HepG2 (cell line): ENCODE results near the gene ZKSCAN8. TPM values are rescaled to one million over a fixed set of nuclear protein-coding genes. Genes with fewer than 3 reads are reported as not detected.

Experiments used
- CREM ChIP-seq, 2 experiments: sonication (generic) in 1 of 2; formaldehyde crosslinking in 1 of 2; IDR thresholded peaks; 2 replicates each; pipeline versions ENCODE4 v1.4.0 to v1.6.1; 2016 to 2020; ENCODE audit warnings: antibody characterized with exemption in 1 of 2, mild to moderate bottlenecking in 1 of 2, missing genetic modification reagents in 1 of 2
- FOXJ3 ChIP-seq: sonication (generic); formaldehyde crosslinking; IDR thresholded peaks from 2 replicates; pipeline ENCODE4 v1.4.0; 2020; ENCODE audit warnings: missing genetic modification reagents, mild to moderate bottlenecking, borderline replicate concordance
- MIXL1 ChIP-seq: IDR thresholded peaks from 2 replicates; pipeline ENCODE4 v1.6.1; 2016
- NFRKB ChIP-seq: fragments of 450-650 bp; IDR thresholded peaks from 2 replicates; pipeline ENCODE4 v1.6.1; 2017
- RAD21 ChIP-seq: fragments of 450-650 bp; formaldehyde crosslinking; IDR thresholded peaks from 2 replicates; pipeline ENCODE4 v1.5.0; 2020; ENCODE audit warnings: mild to moderate bottlenecking
- SAP130 ChIP-seq: IDR thresholded peaks from 2 replicates; pipeline ENCODE4 v1.6.1; 2016; ENCODE audit warnings: low read depth
- ZFAT ChIP-seq: sonication (generic); formaldehyde crosslinking; conservative IDR thresholded peaks from 2 replicates; pipeline ENCODE4 v1.8.1; 2023; ENCODE audit warnings: missing genetic modification reagents, inconsistent platforms
- ZNF367 ChIP-seq: sonication (generic); formaldehyde crosslinking; IDR thresholded peaks from 2 replicates; pipeline ENCODE4 v1.4.0; 2020; ENCODE audit warnings: missing genetic modification reagents, borderline replicate concordance
- ZNF577 ChIP-seq: sonication (generic); formaldehyde crosslinking; IDR thresholded peaks from 2 replicates; pipeline ENCODE4 v1.4.0; 2020; ENCODE audit warnings: mild to moderate bottlenecking, low read depth, missing genetic modification reagents, borderline replicate concordance
- ZNF678 ChIP-seq: sonication (generic); formaldehyde crosslinking; IDR thresholded peaks from 2 replicates; pipeline ENCODE4 v1.4.0; 2020; ENCODE audit warnings: mild to moderate bottlenecking, missing genetic modification reagents
- ZNF7 ChIP-seq: IDR thresholded peaks from 2 replicates; pipeline ENCODE4 v1.6.1; 2016; ENCODE audit warnings: missing biosample characterization, missing genetic modification reagents
- polyA plus RNA-seq, 8 experiments: library from polyadenylated mRNA; depleted of rRNA in 3 of 8; stranded (reverse) in 7 of 8; unstranded in 1 of 8; fragments of >200 nt; fragmentation: Illumina TruSeq in 4 of 8; extraction: Trizol in 4 of 8; gene quantifications; 2 replicates each; pipeline versions ENCODE4 v1.2.1 to v1.2.3, GENCODE V29; 2011 to 2016; ENCODE audit warnings: low read depth in 4 of 8, missing spikeins in 1 of 8, mixed read lengths in 1 of 8; ENCODE audit not compliant: insufficient read depth in 1 of 8
- total RNA-seq, 5 experiments: library from RNA; depleted of rRNA; stranded (reverse); fragments of >200 nt; fragmentation: Illumina TruSeq; extraction: Trizol; gene quantifications; 2 replicates each; pipeline ENCODE4 v1.2.3, GENCODE V29; 2016; ENCODE audit warnings: low read depth in 1 of 5
- TF ChIP-seq, protein P1 (sequence below): sonication (generic); formaldehyde crosslinking; IDR thresholded peaks from 2 replicates; pipeline ENCODE4 v1.4.0; 2020; ENCODE audit warnings: mild to moderate bottlenecking, missing genetic modification reagents
- TF ChIP-seq, protein P2 (sequence below): IDR thresholded peaks from 2 replicates; pipeline ENCODE4 v1.6.1; 2018; ENCODE audit warnings: missing genetic modification reagents, mild to moderate bottlenecking, missing compliant biosample characterization
- TF ChIP-seq, protein P3 (sequence below): sonication (generic); formaldehyde crosslinking; IDR thresholded peaks from 2 replicates; pipeline ENCODE4 v1.5.0; 2020; ENCODE audit warnings: missing genetic modification reagents
- TF ChIP-seq, protein P4 (sequence below): IDR thresholded peaks from 2 replicates; pipeline ENCODE4 v1.6.1; 2016

ZKSCAN8 gene
- total and polyA plus RNA-seq, 2 of the 13 experiments (the other 11 are each of a cell fraction or from before 2014, with no cell fraction given) = 12.4 to 20.9 TPM

DNA sequence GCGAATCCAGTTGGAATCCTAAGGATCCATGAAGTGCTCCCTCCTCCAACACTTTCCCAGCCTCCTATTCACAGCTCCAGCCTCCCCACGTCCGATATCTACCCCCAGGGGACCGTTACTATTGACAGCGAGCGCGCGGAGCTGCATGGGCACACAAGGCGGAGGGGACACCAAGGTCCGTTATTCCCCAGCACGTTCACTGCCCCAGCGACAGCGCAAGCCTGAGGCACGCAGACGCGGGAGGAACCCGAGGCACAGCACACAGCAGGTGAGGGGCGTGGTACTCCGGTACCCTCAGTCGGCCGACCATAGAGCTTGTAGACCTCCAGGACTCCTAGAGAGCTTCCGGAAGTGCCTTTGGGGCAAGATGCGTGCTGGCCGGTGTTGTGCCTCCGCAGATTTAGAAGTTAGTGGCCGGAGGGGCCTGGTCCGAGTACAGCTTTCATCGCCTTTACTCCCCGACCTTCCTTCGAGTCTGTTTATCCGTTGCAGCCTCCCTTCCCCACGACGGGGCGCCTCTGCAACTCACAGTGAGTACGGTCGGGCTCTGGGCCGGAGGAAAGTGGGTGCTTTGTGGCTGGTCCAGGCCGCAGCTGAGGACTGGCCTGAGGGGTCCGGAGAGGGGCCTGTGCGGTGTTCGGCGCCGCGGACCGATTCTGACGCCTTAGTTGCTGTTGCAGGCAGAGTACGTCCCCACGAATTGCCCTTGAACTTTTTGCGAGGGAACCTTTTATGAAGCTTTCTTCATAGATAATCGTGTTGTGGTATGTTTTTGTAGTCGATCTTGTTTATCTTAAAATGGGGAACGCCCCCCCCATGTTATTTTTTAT is at the start of gene ZKSCAN8 (continued):
- TF ChIP-seq, protein P1, sequence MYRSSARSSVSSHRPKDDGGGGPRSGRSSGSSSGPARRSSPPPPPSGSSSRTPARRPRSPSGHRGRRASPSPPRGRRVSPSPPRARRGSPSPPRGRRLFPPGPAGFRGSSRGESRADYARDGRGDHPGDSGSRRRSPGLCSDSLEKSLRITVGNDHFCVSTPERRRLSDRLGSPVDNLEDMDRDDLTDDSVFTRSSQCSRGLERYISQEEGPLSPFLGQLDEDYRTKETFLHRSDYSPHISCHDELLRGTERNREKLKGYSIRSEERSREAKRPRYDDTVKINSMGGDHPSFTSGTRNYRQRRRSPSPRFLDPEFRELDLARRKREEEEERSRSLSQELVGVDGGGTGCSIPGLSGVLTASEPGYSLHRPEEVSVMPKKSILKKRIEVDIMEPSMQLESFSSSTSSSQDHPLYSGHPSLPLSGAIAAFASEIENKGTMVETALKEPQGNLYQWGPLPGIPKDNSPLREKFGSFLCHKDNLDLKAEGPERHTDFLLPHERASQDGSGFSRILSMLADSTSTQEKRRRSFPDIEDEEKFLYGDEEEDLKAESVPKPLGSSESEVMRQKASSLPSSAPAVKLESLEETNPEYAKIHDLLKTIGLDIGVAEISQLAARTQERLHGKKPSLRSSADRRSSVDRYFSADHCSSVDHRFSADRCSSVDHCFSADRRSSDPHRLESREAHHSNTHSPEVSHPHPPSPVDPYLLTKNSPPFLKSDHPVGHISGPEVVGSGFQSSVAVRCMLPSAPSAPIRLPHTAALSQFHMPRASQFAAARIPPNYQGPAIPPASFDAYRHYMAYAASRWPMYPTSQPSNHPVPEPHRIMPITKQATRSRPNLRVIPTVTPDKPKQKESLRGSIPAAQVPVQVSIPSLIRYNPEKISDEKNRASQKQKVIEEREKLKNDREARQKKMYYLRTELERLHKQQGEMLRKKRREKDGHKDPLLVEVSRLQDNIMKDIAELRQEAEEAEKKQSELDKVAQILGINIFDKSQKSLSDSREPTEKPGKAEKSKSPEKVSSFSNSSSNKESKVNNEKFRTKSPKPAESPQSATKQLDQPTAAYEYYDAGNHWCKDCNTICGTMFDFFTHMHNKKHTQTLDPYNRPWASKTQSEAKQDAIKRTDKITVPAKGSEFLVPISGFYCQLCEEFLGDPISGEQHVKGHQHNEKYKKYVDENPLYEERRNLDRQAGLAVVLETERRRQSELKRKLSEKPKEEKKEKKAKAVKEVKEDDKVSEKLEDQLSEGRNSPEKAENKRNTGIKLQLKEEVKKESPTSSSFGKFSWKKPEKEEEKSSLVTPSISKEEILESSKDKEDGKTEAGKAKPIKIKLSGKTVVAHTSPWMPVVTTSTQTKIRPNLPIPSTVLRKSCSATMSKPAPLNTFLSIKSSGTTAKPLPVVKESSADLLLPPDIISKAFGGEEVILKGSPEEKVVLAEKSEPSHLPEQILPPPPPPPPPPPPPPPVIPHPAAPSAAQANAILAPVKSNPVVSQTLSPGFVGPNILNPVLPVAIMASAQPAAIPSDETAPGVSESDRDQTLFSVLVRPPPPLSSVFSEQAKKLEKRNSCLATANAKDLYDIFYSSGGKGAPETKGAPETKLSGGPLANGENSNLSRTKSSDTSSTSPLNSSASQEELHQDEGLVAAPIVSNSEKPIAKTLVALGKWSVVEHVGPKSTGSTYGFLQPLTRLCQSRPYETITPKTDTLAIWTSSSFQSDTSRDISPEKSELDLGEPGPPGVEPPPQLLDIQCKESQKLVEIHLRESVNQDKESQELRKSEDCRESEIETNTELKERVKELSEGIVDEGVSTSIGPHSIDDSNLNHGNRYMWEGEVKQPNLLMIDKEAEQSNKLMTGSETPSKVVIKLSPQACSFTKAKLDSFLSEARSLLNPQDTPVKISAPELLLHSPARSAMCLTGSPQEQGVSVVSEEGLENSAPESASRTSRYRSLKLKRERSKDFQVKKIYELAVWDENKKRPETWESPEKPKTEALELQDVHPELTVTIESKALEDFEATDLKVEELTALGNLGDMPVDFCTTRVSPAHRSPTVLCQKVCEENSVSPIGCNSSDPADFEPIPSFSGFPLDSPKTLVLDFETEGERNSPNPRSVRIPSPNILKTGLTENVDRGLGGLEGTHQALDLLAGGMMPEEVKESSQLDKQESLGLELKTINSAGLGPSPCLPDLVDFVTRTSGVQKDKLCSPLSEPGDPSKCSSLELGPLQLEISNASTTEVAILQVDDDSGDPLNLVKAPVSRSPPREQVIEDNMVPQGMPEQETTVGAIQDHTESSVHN (CRISPR knock-in tag) = peak; percentile 90; the same call in 1 of the 2 replicates
- TF ChIP-seq, protein P2, sequence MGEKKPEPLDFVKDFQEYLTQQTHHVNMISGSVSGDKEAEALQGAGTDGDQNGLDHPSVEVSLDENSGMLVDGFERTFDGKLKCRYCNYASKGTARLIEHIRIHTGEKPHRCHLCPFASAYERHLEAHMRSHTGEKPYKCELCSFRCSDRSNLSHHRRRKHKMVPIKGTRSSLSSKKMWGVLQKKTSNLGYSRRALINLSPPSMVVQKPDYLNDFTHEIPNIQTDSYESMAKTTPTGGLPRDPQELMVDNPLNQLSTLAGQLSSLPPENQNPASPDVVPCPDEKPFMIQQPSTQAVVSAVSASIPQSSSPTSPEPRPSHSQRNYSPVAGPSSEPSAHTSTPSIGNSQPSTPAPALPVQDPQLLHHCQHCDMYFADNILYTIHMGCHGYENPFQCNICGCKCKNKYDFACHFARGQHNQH = peak; percentile 95
- TF ChIP-seq, protein P3, sequence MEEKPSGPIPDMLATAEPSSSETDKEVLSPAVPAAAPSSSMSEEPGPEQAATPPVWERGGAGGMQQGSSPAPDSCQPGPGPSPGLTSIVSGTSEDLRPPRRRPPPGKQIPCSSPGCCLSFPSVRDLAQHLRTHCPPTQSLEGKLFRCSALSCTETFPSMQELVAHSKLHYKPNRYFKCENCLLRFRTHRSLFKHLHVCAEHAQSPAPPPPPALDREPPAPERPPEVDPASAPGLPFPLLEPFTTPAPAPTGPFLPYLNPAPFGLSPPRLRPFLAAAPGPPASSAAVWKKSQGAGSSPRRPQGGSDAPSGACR = peak; percentile 97
- no peak for TF ChIP-seq NFRKB
- TF ChIP-seq RAD21 (CRISPR knock-in tag) = 0 out of 2 replicates have a peak, but pooled peaks have one; percentile 43
- TF ChIP-seq SAP130 (CRISPR knock-in tag) = peak; percentile 99
- no peak; the same call in 1 of the 2 replicates for TF ChIP-seq ZFAT (CRISPR knock-in tag)
- TF ChIP-seq ZNF367 (CRISPR knock-in tag) = 0 out of 2 replicates have a peak, but pooled peaks have one; percentile 55
- peak; percentile 47; the same call in 1 of the 2 replicates for TF ChIP-seq ZNF577 (CRISPR knock-in tag)
- TF ChIP-seq FOXJ3 (CRISPR knock-in tag) = peak; percentile 81; the same call in 1 of the 2 replicates
- peak; percentile 90; the same call in 1 of the 2 replicates for TF ChIP-seq ZNF678 (CRISPR knock-in tag)
- TF ChIP-seq ZNF7 (CRISPR knock-in tag) = 0 out of 2 replicates have a peak, but pooled peaks have one; percentile 19
- peak; percentile 86 for TF ChIP-seq CREM (IDR thresholded peaks at IDR 0.05)
- no peak for TF ChIP-seq CREM (CRISPR knock-in tag; IDR thresholded peaks at IDR 0.05)
- peak; percentile 69 for TF ChIP-seq MIXL1 (CRISPR knock-in tag)
- TF ChIP-seq, protein P4, sequence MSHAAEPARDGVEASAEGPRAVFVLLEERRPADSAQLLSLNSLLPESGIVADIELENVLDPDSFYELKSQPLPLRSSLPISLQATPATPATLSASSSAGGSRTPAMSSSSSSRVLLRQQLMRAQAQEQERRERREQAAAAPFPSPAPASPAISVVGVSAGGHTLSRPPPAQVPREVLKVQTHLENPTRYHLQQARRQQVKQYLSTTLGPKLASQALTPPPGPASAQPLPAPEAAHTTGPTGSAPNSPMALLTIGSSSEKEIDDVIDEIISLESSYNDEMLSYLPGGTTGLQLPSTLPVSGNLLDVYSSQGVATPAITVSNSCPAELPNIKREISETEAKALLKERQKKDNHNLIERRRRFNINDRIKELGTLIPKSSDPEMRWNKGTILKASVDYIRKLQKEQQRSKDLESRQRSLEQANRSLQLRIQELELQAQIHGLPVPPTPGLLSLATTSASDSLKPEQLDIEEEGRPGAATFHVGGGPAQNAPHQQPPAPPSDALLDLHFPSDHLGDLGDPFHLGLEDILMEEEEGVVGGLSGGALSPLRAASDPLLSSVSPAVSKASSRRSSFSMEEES = peak; percentile 85
